ENCODE data around the gene C2CD4C.

GRCh38 chr19:395467-395866 lies 13.5 kb downstream of the C2CD4C start:
- TF ChIP-seq CTCF (IDR thresholded peaks at IDR 0.05) = no peak
- TF ChIP-seq POLR2A (IDR thresholded peaks at IDR 0.05) = no peak
